Measurements from ENCODE around the gene ATP5IF1.

Gene ATP5IF1

GRCh38 chr1:28236656-28237322 is 865 bp downstream of the ATP5IF1 start:
- in situ Hi-C loops (cut with HindIII; ENCODE audit: low sequenced_read_pairs), result no loop called here

GRCh38 chr1:28239004-28239403 is 3.1 kb downstream of the ATP5IF1 start:
- in situ Hi-C loops (cut with HindIII; ENCODE audit: low sequenced_read_pairs), result no loop called here

GRCh38 chr1:28240024-28240423 is 4.1 kb downstream of the ATP5IF1 start:
- in situ Hi-C loops (cut with HindIII; ENCODE audit: low sequenced_read_pairs), result no loop called here

GRCh38 chr1:28241638-28242241 is 5.8 kb downstream of the ATP5IF1 start:
- in situ Hi-C loops (cut with HindIII; ENCODE audit: low sequenced_read_pairs), result no loop called here

GRCh38 chr1:28243685-28244311 is 7.9 kb downstream of the ATP5IF1 start:
- in situ Hi-C loops (cut with HindIII; ENCODE audit: low sequenced_read_pairs), result no loop called here

- in situ Hi-C loops (cut with HindIII; ENCODE audit: low sequenced_read_pairs), result no loop called here
Observed at GRCh38 chr1:28244549-28245251, 8.8 kb downstream of the ATP5IF1 start.

GRCh38 chr1:28246427-28246832 is 10.5 kb downstream of the ATP5IF1 start:
- in situ Hi-C loops (cut with HindIII; ENCODE audit: low sequenced_read_pairs), result no loop called here

- in situ Hi-C loops (cut with HindIII; ENCODE audit: low sequenced_read_pairs), result no loop called here
Observed at GRCh38 chr1:28247612-28248272, 11.8 kb downstream of the ATP5IF1 start.

- in situ Hi-C loops (cut with HindIII; ENCODE audit: low sequenced_read_pairs), result no loop called here
Observed at GRCh38 chr1:28248273-28249012, 12.5 kb downstream of the ATP5IF1 start.

- in situ Hi-C loops (cut with HindIII; ENCODE audit: low sequenced_read_pairs), result no loop called here
Observed at GRCh38 chr1:28249013-28249865, 13.3 kb downstream of the ATP5IF1 start.

GRCh38 chr1:28249866-28250295 is 14.0 kb downstream of the ATP5IF1 start:
- in situ Hi-C loops (cut with HindIII; ENCODE audit: low sequenced_read_pairs), result loop anchor here (5.0 kb wide), 2 partner anchors 92 to 352 kb away; no protein-coding TSS in a partner anchor

- in situ Hi-C loops (cut with HindIII; ENCODE audit: low sequenced_read_pairs), result no loop called here
Observed at GRCh38 chr1:28256197-28256827, 20.4 kb downstream of the ATP5IF1 start.

- in situ Hi-C loops (cut with HindIII; ENCODE audit: low sequenced_read_pairs), result no loop called here
Observed at GRCh38 chr1:28257736-28258135, 21.8 kb downstream of the ATP5IF1 start.

GRCh38 chr1:28258628-28259251 is 22.8 kb downstream of the ATP5IF1 start:
- in situ Hi-C loops (cut with HindIII; ENCODE audit: low sequenced_read_pairs), result no loop called here

- in situ Hi-C loops (cut with HindIII; ENCODE audit: low sequenced_read_pairs), result no loop called here
Observed at GRCh38 chr1:28259252-28259933, 23.5 kb downstream of the ATP5IF1 start, which contains the start of gene SESN2. Gene SESN2 (plus strand): TSS chr1:28259518. CDS start chr1:28259848, 330 bp downstream.

- in situ Hi-C loops (cut with HindIII; ENCODE audit: low sequenced_read_pairs), result no loop called here
Observed at GRCh38 chr1:28259934-28260802, 24.2 kb downstream of the ATP5IF1 start.

GRCh38 chr1:28260803-28261174 is 24.9 kb downstream of the ATP5IF1 start:
- in situ Hi-C loops (cut with HindIII; ENCODE audit: low sequenced_read_pairs), result no loop called here

Data from endothelial cell of hepatic sinusoid (primary cell).